ENCODE measurements around the gene NFIX. TPM values are rescaled to one million over a fixed set of nuclear protein-coding genes. Genes with fewer than 3 reads are reported as not detected.

The NFIX gene
- total and polyA plus RNA-seq, 4 donors = 26.0 to 190 (median 89.6) TPM

DNA sequence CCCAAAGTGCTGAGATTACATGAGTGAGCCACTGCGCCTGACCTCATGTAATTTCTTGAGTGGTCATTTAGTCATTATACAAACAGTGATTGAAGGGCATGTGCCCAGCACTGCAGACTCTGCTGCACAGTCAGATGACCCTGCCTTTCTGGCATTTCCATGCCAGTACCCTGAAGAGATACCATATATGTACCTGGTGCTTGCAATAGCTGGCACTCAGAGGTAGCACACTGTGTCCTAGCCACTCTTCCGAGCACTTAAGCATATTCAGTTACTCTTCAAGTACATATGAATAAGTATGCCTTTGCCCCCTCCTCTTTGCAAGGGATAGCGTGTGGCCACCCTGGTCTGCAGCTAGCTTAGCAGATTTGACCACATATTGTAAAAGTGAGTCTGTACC lies 139.4 kb downstream of the NFIX start:
- H3K27ac ChIP-seq (ENCODE audit: low read depth in 1 of 2, low read length in 1 of 2) = peak overlapping the region; percentile 51 to 67
- H3K9me3 ChIP-seq (ENCODE audit: control insufficient read depth in 4 of 4, insufficient read depth in 3 of 4, low read length in 3 of 4) = no peaks in the 10 kb centered on the region
- H3K9ac ChIP-seq (ENCODE audit: insufficient read depth in 1 of 2, low read length in 2 of 2) = no peak overlapping the region
- no peak overlapping the region for H3K4me3 ChIP-seq
- DNase-seq (no peak), ATAC-seq (ENCODE audit: insufficient read depth, low FRiP score) (peak; percentile 82)
- peaks cover 3 to 35% (median 11%) of the 10 kb centered on the region in 4 donors for H3K36me3 ChIP-seq (ENCODE audit: control insufficient read depth in 4 of 4, insufficient read depth in 4 of 4, low read length in 4 of 4)
- no peaks in the 10 kb centered on the region for H3K27me3 ChIP-seq (ENCODE audit: control insufficient read depth in 3 of 3, insufficient read depth in 3 of 3, low read length in 2 of 3)
- TF ChIP-seq, protein P1, sequence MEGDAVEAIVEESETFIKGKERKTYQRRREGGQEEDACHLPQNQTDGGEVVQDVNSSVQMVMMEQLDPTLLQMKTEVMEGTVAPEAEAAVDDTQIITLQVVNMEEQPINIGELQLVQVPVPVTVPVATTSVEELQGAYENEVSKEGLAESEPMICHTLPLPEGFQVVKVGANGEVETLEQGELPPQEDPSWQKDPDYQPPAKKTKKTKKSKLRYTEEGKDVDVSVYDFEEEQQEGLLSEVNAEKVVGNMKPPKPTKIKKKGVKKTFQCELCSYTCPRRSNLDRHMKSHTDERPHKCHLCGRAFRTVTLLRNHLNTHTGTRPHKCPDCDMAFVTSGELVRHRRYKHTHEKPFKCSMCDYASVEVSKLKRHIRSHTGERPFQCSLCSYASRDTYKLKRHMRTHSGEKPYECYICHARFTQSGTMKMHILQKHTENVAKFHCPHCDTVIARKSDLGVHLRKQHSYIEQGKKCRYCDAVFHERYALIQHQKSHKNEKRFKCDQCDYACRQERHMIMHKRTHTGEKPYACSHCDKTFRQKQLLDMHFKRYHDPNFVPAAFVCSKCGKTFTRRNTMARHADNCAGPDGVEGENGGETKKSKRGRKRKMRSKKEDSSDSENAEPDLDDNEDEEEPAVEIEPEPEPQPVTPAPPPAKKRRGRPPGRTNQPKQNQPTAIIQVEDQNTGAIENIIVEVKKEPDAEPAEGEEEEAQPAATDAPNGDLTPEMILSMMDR (IDR thresholded peaks at IDR 0.05; ENCODE audit: control extremely low read depth, extremely low read depth) = no peak
- 75 to 93% methylated on average over 3 of the region's 3 CpGs for WGBS, 2 donors
- peaks cover 0 to 20% (median 0%) of the 10 kb centered on the region in 5 donors for H3K4me1 ChIP-seq (ENCODE audit: control insufficient read depth in 5 of 5, insufficient read depth in 5 of 5, low read length in 5 of 5)

DNA sequence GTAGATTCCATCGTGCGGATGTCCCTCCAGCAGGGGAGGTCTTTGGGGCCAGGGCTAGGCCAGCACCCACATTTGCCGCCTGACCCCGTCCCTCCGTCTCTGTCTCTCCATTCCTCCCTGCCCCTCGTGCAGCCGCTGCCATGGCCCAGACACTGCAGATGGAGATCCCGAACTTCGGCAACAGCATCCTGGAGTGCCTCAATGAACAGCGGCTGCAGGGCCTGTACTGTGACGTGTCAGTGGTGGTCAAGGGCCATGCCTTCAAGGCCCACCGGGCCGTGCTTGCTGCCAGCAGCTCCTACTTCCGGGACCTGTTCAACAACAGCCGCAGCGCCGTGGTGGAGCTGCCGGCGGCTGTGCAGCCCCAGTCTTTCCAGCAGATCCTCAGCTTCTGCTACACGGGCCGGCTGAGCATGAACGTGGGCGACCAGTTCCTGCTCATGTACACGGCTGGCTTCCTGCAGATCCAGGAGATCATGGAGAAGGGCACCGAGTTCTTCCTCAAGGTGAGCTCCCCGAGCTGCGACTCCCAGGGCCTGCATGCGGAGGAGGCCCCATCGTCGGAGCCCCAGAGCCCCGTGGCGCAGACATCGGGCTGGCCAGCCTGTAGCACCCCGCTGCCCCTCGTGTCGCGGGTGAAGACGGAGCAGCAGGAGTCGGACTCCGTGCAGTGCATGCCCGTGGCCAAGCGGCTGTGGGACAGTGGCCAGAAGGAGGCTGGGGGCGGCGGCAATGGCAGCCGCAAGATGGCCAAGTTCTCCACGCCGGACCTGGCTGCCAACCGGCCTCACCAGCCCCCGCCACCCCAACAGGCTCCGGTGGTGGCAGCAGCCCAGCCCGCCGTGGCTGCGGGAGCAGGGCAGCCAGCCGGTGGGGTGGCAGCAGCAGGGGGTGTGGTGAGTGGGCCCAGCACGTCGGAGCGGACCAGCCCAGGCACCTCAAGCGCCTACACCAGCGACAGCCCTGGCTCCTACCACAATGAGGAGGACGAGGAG lies 140.1 kb downstream of the NFIX start:
- Histone ChIP-seq H3K27me3 (ENCODE audit: control insufficient read depth in 3 of 3, insufficient read depth in 3 of 3, low read length in 2 of 3) (no peaks in the 10 kb centered on the region), H3K4me1 (ENCODE audit: control insufficient read depth in 5 of 5, insufficient read depth in 5 of 5, low read length in 5 of 5) (peaks cover 0 to 20% (median 0%) of the 10 kb centered on the region in 5 donors), H3K4me3 (no peak overlapping the region), H3K9ac (ENCODE audit: insufficient read depth in 1 of 2, low read length in 2 of 2) (no peak overlapping the region), H3K27ac (ENCODE audit: low read depth in 1 of 2, low read length in 1 of 2) (peak overlapping the region; percentile 51 to 67), H3K9me3 (ENCODE audit: control insufficient read depth in 4 of 4, insufficient read depth in 3 of 4, low read length in 3 of 4) (no peaks in the 10 kb centered on the region), H3K36me3 (ENCODE audit: control insufficient read depth in 4 of 4, insufficient read depth in 4 of 4, low read length in 4 of 4) (peaks cover 3 to 35% (median 11%) of the 10 kb centered on the region in 4 donors)
- TF ChIP-seq, protein P1 (IDR thresholded peaks at IDR 0.05; ENCODE audit: control extremely low read depth, extremely low read depth) = no peak
- no peak for DNase-seq
- 95% methylated on average over 60 of the region's 60 CpGs for WGBS, 2 donors
- no peak for ATAC-seq (ENCODE audit: insufficient read depth, low FRiP score)

DNA sequence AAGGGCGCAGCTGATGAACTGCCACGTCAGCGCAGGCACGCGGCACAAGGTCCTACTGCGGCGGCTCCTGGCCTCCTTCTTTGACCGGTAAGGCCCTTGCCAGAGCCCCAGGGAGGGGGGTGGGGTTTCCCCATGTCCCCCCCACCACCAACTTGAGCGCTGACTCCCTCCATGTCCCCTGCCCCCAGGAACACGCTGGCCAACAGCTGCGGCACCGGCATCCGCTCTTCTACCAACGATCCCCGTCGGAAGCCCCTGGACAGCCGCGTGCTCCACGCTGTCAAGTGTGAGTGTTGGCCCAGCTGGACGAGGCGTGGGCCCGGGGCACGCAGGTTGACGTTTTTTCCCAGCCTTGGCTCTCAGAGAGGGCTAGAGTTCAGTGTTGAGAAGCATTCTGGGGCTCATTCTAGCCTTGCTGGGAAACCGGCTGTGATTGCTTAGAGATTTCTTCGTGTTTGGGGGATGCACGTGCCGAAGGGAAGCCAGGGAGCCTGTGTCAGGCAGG lies 142.1 kb downstream of the NFIX start:
- H3K27ac ChIP-seq (ENCODE audit: low read depth in 1 of 2, low read length in 1 of 2) = no peak overlapping the region
- DNase-seq = no peak
- H3K36me3 ChIP-seq (ENCODE audit: control insufficient read depth in 4 of 4, insufficient read depth in 4 of 4, low read length in 4 of 4) = peaks cover 3 to 35% (median 11%) of the 10 kb centered on the region in 4 donors

More for the DNA sequence above, 142.1 kb downstream of the NFIX start:
- TF ChIP-seq, protein P1 (IDR thresholded peaks at IDR 0.05; ENCODE audit: control extremely low read depth, extremely low read depth) = no peak
- ATAC-seq (ENCODE audit: insufficient read depth, low FRiP score) = no peak
- H3K9ac ChIP-seq (ENCODE audit: insufficient read depth in 1 of 2, low read length in 2 of 2) = no peak overlapping the region
- 94% methylated on average over 28 of the region's 28 CpGs for WGBS, 2 donors
- H3K4me3 ChIP-seq = no peak overlapping the region
- H3K9me3 ChIP-seq (ENCODE audit: control insufficient read depth in 4 of 4, insufficient read depth in 3 of 4, low read length in 3 of 4) = no peaks in the 10 kb centered on the region
- H3K4me1 ChIP-seq (ENCODE audit: control insufficient read depth in 5 of 5, insufficient read depth in 5 of 5, low read length in 5 of 5) = peaks cover 0 to 20% (median 0%) of the 10 kb centered on the region in 5 donors
- H3K27me3 ChIP-seq (ENCODE audit: control insufficient read depth in 3 of 3, insufficient read depth in 3 of 3, low read length in 2 of 3) = no peaks in the 10 kb centered on the region
